SK-N-SH (cell line): ENCODE measurements around the gene RBM44. TPM values are rescaled to one million over a fixed set of nuclear protein-coding genes. Genes with fewer than 3 reads are reported as not detected.
"Not testable (repeated sequence)": the region's sequence is repeated elsewhere in the genome, so short reads cannot be mapped to it uniquely, and the experiment has no call there.

Experiments
- CTCF ChIA-PET: fragments of 300-600, 350-600 bp; formaldehyde crosslinking; extraction: SDS; loops from one replicate; lab custom pipeline; 2021; lab: Yijun Ruan, JAX
- POLR2A ChIA-PET: fragments of 350-600 bp; sonication (Branson Sonifier 250); formaldehyde crosslinking; extraction: SDS; loops from one replicate; lab custom pipeline; 2020; ENCODE audit warnings: antibody characterized with exemption, inconsistent platforms; lab: Yijun Ruan, JAX
- DNase-seq: peaks from one replicate; pipeline ENCODE4 v3.0.0; 2012
- H2AFZ ChIP-seq: fragments of 200-600 bp; sonication (generic); 2 replicates; pipeline ENCODE4 v1.8.1; 2016; ENCODE audit warnings: antibody characterized with exemption, mild to moderate bottlenecking, low read depth
- H3F3A ChIP-seq: fragments of 200-600 bp; sonication (generic); replicated peaks from 2 replicates; pipeline ENCODE3; 2016; ENCODE audit warnings: antibody characterized with exemption, mild to moderate bottlenecking; ENCODE audit not compliant: insufficient read depth
- H3K27ac ChIP-seq, 2 experiments: fragments of 200-500 bp in 1 of 2; fragments of 200-600 bp in 1 of 2; sonication (Bioruptor generic) in 1 of 2; sonication (generic), shearing (Covaris generic) in 1 of 2; 2 replicates each; pipeline versions ENCODE4 v1.5.1 to v1.6.1; 2014 to 2016; ENCODE audit warnings: low read depth in 2 of 2, inconsistent platforms in 1 of 2, low read length in 1 of 2, mild to moderate bottlenecking in 1 of 2, mixed read lengths in 1 of 2
- H3K27me3 ChIP-seq: fragments of 200-600 bp; sonication (generic), shearing (Covaris generic); 2 replicates; pipeline ENCODE4 v1.6.1; 2016; ENCODE audit warnings: mixed run types; ENCODE audit not compliant: insufficient read depth
- H3K36me3 ChIP-seq, 2 experiments: fragments of 200-500 bp in 1 of 2; fragments of 200-600 bp in 1 of 2; sonication (Bioruptor generic) in 1 of 2; sonication (generic) in 1 of 2; replicated peaks in 1 of 2; 2 replicates each; pipeline versions ENCODE3 to v1.5.1; 2014 to 2016; ENCODE audit warnings: low read length in 1 of 2, mild to moderate bottlenecking in 1 of 2; ENCODE audit not compliant: insufficient read depth in 2 of 2, control insufficient read depth in 1 of 2
- H3K4me1 ChIP-seq, 2 experiments: fragments of 200-500 bp in 1 of 2; fragments of 200-600 bp in 1 of 2; sonication (Bioruptor generic) in 1 of 2; sonication (generic), shearing (Covaris generic) in 1 of 2; 2 replicates each; pipeline versions ENCODE4 v1.5.1 to v1.6.1; 2014 to 2016; ENCODE audit warnings: low read depth in 1 of 2, low read length in 1 of 2, mixed run types in 1 of 2; ENCODE audit not compliant: insufficient read depth in 2 of 2, control insufficient read depth in 1 of 2
- H3K4me2 ChIP-seq: fragments of 200-600 bp; sonication (generic), shearing (Covaris generic); 2 replicates; pipeline ENCODE4 v1.6.1; 2017; ENCODE audit warnings: mixed run types
- H3K4me3 ChIP-seq, 2 experiments: fragments of 200-500 bp in 1 of 2; fragments of 200-600 bp in 1 of 2; sonication (Bioruptor generic) in 1 of 2; sonication (generic), shearing (Covaris generic) in 1 of 2; 2 replicates each; pipeline versions ENCODE4 v1.5.1 to v1.8.1; 2014 to 2016; ENCODE audit warnings: low read depth in 2 of 2, inconsistent platforms in 1 of 2, low read length in 1 of 2, mild to moderate bottlenecking in 1 of 2, mixed read lengths in 1 of 2, moderate library complexity in 1 of 2
- H3K79me2 ChIP-seq: fragments of 200-600 bp; sonication (generic); 2 replicates; pipeline ENCODE4 v1.8.1; 2017; ENCODE audit warnings: mild to moderate bottlenecking; ENCODE audit not compliant: insufficient read depth
- H3K9ac ChIP-seq: fragments of 200-600 bp; sonication (generic); 2 replicates; pipeline ENCODE4 v1.6.1; 2017; ENCODE audit warnings: mixed run types
- H3K9me2 ChIP-seq: fragments of 200-600 bp; sonication (generic); 2 replicates; pipeline ENCODE4 v1.6.1; 2017; ENCODE audit warnings: mixed run types
- H3K9me3 ChIP-seq: fragments of 200-600 bp; sonication (generic); 2 replicates; pipeline ENCODE4 v1.6.1; 2017; ENCODE audit warnings: mixed run types, mild to moderate bottlenecking, moderate library complexity
- H4K20me1 ChIP-seq: fragments of 200-600 bp; sonication (generic); 2 replicates; pipeline ENCODE4 v1.6.1; 2017; ENCODE audit warnings: mild to moderate bottlenecking, mixed run types; ENCODE audit not compliant: insufficient read depth
- CHD2 ChIP-seq: fragments of 150-350 bp; IDR thresholded peaks from 2 replicates; pipeline ENCODE4 v1.6.1; 2018; ENCODE audit warnings: low read length; ENCODE audit not compliant: partially characterized antibody
- EP300 ChIP-seq, 2 experiments: IDR thresholded peaks; 2 replicates each; pipeline versions ENCODE4 v1.4.0 to v1.6.1; 2012; ENCODE audit warnings: borderline replicate concordance in 1 of 2, low read depth in 1 of 2, low read length in 1 of 2
- FOSL2 ChIP-seq: IDR thresholded peaks from 2 replicates; pipeline ENCODE4 v1.4.0; 2012; ENCODE audit warnings: low read depth, mild to moderate bottlenecking, moderate library complexity, borderline replicate concordance
- FOXJ3 ChIP-seq: sonication (generic); formaldehyde crosslinking; IDR thresholded peaks from 2 replicates; pipeline ENCODE4 v1.5.1; 2020; ENCODE audit warnings: mild to moderate bottlenecking, missing genetic modification reagents
- GATA2 ChIP-seq: sonication (generic); formaldehyde crosslinking; IDR thresholded peaks from 2 replicates; pipeline ENCODE4 v1.5.0; 2020; ENCODE audit warnings: mild to moderate bottlenecking, missing genetic modification reagents
- JUND ChIP-seq: IDR thresholded peaks from 2 replicates; pipeline ENCODE4 v1.4.0; 2012
- NRF1 ChIP-seq: IDR thresholded peaks from 2 replicates; pipeline ENCODE4 v1.6.1; 2012; ENCODE audit warnings: low read depth, mild to moderate bottlenecking, low read length
- POLR2AphosphoS5 ChIP-seq: IDR thresholded peaks from 2 replicates; pipeline ENCODE4 v1.6.1; 2012; ENCODE audit warnings: low read depth, low read length
- RFX5 ChIP-seq: IDR thresholded peaks from 2 replicates; pipeline ENCODE4 v1.6.1; 2012; ENCODE audit warnings: mild to moderate bottlenecking, improper control_type of control experiment, low read length
- TAF1 ChIP-seq: IDR thresholded peaks from 2 replicates; pipeline ENCODE4 v1.6.1; 2012; ENCODE audit warnings: low read depth, mild to moderate bottlenecking, low read length, moderate library complexity, borderline replicate concordance
- TCF12 ChIP-seq: IDR thresholded peaks from 2 replicates; pipeline ENCODE4 v1.4.0; 2012
- USF1 ChIP-seq: IDR thresholded peaks from 2 replicates; pipeline ENCODE4 v1.4.0; 2012; ENCODE audit warnings: low read depth, borderline replicate concordance
- WGBS: methylation state at CpG from one replicate; pipeline ENCODE4 v1.1.6; 2017; ENCODE audit warnings: low lambda C conversion rate; 5-methylcytosine and 5-hydroxymethylcytosine counted together
- polyA plus RNA-seq, 3 experiments: library from polyadenylated mRNA; depleted of rRNA; stranded (reverse); fragments of >200 nt; gene quantifications; 2 replicates each; pipeline ENCODE4 v1.2.3, GENCODE V29; 2012
- TF ChIP-seq, protein P1 (sequence below): IDR thresholded peaks from 2 replicates; pipeline ENCODE4 v1.6.1; 2012; ENCODE audit warnings: mild to moderate bottlenecking, low read depth, low read length, moderate library complexity

The RBM44 gene
- polyA plus RNA-seq, 1 of the 3 experiments (the other 2 are of a cell fraction): 0.30 TPM

DNA sequence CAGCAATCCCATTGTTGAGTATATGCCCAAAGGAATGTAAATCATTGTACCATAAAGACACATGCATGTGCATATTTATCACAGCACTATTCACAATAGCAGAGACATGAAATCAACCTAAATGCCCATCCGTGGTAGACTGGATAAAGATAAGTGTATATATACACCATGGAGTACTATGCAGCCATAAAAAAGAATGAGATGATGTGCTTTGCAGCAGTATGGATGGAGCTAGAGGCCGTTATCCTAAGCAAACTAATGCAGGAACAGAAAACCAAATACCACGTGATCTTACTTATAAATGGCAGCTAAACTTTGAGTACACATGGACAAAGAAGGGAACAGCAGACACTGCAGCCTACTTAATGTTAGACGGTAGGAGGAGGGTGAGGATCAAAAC is 42.5 kb downstream of the RBM44 start:
- ChIA-PET CTCF (no interaction called here), POLR2A (no interaction called here)
- H3K79me2 ChIP-seq: no peaks in the 10 kb centered on the region
- H3K4me3 ChIP-seq: no peak overlapping the region
- no peaks in the 10 kb centered on the region for H3K9me3 ChIP-seq
- no peak overlapping the region for H3K9ac ChIP-seq
- H3K9me2 ChIP-seq: no peaks in the 10 kb centered on the region
- no peaks in the 10 kb centered on the region for H3K27me3 ChIP-seq
- no peaks in the 10 kb centered on the region for H4K20me1 ChIP-seq
- 35% methylated on average over 4 of the region's 4 CpGs for WGBS
- H3K36me3 ChIP-seq: no peaks in the 10 kb centered on the region
- H3K4me2 ChIP-seq: no peak overlapping the region
- no peak overlapping the region for H2AFZ ChIP-seq
- H3F3A ChIP-seq: no peaks in the 10 kb centered on the region
- no peak overlapping the region for H3K27ac ChIP-seq
- TF ChIP-seq USF1 (no peak), EP300 (IDR thresholded peaks at IDR 0.05; ENCODE audit: borderline replicate concordance in 1 of 2, low read depth in 1 of 2, low read length in 1 of 2) (no peak), TCF12 (no peak), CHD2 (no peak), POLR2AphosphoS5 (no peak), GATA2 (CRISPR knock-in tag) (no peak), FOSL2 (no peak), RFX5 (no peak), NRF1 (no peak), TAF1 (no peak), FOXJ3 (CRISPR knock-in tag) (no peak), JUND (no peak)
- TF ChIP-seq, protein P1, sequence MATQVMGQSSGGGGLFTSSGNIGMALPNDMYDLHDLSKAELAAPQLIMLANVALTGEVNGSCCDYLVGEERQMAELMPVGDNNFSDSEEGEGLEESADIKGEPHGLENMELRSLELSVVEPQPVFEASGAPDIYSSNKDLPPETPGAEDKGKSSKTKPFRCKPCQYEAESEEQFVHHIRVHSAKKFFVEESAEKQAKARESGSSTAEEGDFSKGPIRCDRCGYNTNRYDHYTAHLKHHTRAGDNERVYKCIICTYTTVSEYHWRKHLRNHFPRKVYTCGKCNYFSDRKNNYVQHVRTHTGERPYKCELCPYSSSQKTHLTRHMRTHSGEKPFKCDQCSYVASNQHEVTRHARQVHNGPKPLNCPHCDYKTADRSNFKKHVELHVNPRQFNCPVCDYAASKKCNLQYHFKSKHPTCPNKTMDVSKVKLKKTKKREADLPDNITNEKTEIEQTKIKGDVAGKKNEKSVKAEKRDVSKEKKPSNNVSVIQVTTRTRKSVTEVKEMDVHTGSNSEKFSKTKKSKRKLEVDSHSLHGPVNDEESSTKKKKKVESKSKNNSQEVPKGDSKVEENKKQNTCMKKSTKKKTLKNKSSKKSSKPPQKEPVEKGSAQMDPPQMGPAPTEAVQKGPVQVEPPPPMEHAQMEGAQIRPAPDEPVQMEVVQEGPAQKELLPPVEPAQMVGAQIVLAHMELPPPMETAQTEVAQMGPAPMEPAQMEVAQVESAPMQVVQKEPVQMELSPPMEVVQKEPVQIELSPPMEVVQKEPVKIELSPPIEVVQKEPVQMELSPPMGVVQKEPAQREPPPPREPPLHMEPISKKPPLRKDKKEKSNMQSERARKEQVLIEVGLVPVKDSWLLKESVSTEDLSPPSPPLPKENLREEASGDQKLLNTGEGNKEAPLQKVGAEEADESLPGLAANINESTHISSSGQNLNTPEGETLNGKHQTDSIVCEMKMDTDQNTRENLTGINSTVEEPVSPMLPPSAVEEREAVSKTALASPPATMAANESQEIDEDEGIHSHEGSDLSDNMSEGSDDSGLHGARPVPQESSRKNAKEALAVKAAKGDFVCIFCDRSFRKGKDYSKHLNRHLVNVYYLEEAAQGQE: no peak
- TF ChIP-seq, all 33 proteins: peak for 0
- no peaks in the 10 kb centered on the region for H3K4me1 ChIP-seq
- no peak for DNase-seq

DNA sequence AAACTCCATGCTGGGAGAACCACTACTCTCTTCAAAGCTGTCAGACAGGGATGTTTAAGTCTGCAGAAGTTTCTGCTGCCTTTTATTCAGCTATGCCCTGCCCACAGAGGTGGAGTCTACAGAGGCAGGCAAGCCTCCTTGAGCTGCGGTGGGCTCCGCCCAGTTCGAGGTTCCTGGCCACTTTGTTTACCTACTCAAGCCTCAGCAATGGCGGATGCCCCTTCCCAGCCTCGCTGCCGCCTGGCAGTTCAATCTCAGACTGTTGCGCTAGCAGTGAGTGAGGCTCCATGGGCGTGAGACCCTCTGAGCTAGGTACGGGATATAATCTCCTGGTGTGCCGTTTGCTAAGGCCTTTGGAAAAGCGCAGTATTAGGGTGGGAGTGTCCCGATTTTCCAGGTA is 50.4 kb downstream of the RBM44 start:
- H3K27me3 ChIP-seq, H3K9me3 ChIP-seq, H3K9me2 ChIP-seq, H2AFZ ChIP-seq, DNase-seq, H3K27ac ChIP-seq, H3K4me2 ChIP-seq, H3K36me3 ChIP-seq, H3K4me1 ChIP-seq, H3F3A ChIP-seq, H4K20me1 ChIP-seq, POLR2A ChIA-PET, H3K9ac ChIP-seq, H3K4me3 ChIP-seq, H3K79me2 ChIP-seq: not testable (repeated sequence)
- 72% methylated on average over 8 of the region's 12 CpGs for WGBS
- CTCF ChIA-PET: interaction anchor here (1.3 kb wide), 1 partner anchor 9 kb away, joined by 3 read pairs; no protein-coding TSS in a partner anchor
